ENCODE data around the gene BLVRB.
"Not testable (repeated sequence)": the region's sequence is repeated elsewhere in the genome, so short reads cannot be mapped to it uniquely, and the experiment has no call there.

Gene BLVRB

DNA sequence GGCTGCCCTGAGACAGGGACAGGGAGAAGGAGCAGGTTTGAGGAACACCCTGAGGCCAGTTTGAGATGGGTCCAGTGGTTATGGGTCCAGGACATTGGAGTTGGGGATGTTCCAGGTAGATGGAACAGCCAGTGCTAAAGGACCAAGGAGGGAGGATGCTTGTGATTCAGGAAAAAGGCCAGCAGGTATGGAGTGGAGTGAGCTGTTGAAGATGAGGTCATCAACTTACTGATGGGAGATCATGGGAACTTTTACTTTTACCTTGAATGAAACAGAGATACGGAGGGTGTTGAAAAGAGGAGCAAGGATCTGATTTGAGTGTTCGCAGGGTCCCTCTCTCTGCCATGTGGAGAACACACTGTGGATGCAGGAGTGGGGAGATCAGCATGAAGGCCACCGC is 26.7 kb upstream of the BLVRB start:
- ChIA-PET POLR2A (no interaction called here), CTCF (interaction anchor here (1.2 to 1.5 kb wide), 2 partner anchors 10 to 31 kb away, joined by 3 read pairs; no protein-coding TSS in a partner anchor)
- TF ChIP-seq, protein P1, sequence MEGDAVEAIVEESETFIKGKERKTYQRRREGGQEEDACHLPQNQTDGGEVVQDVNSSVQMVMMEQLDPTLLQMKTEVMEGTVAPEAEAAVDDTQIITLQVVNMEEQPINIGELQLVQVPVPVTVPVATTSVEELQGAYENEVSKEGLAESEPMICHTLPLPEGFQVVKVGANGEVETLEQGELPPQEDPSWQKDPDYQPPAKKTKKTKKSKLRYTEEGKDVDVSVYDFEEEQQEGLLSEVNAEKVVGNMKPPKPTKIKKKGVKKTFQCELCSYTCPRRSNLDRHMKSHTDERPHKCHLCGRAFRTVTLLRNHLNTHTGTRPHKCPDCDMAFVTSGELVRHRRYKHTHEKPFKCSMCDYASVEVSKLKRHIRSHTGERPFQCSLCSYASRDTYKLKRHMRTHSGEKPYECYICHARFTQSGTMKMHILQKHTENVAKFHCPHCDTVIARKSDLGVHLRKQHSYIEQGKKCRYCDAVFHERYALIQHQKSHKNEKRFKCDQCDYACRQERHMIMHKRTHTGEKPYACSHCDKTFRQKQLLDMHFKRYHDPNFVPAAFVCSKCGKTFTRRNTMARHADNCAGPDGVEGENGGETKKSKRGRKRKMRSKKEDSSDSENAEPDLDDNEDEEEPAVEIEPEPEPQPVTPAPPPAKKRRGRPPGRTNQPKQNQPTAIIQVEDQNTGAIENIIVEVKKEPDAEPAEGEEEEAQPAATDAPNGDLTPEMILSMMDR (IDR thresholded peaks at IDR 0.05; ENCODE audit: control extremely low read depth, extremely low read depth, low read depth, missing control alignments) = no peak
- DNase-seq (ENCODE audit: extremely low spot score) = no peak

DNA sequence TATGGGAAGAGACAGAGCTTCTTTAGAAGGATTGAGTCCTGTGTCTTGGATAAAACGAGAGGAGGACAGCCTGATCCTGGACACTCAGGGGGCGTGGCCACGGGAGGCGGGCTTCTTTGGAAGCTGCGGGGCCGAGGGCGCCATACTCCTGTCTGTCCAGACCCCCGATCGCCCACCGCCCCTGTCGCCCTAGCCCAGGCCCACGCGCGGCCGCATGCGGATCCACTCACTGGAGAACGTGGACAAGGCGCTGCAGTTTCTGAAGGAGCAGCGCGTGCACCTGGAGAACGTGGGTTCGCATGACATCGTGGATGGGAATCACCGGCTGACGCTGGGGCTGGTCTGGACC is 24.3 kb upstream of the BLVRB start:
- POLR2A ChIA-PET = no interaction called here
- CTCF ChIA-PET = interaction anchor here (1.0 kb wide), 1 partner anchor 11 kb away, joined by 5 read pairs; no protein-coding TSS in a partner anchor
- no peak for DNase-seq (ENCODE audit: extremely low spot score)
- TF ChIP-seq, protein P1 (IDR thresholded peaks at IDR 0.05; ENCODE audit: control extremely low read depth, extremely low read depth, low read depth, missing control alignments) = no peak

DNA sequence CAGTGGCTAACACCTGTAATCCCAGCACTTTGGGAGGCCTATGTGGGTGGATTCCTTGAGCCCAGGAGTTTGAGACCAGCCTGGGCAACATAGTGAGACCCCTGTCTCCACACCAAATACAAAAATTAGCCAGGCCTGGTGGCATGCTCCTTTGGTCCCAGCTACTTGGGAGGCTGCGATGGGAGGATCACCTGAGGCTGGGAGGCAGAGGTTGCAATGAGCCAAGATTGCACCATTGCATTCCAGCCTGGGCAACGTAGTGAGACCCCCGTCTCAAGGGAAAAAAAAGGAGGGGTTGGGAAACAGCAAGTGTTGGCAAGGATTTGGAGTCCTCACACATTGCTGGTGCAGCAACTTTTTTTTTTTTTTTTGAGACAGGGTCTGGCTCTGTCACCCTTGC is 20.5 kb upstream of the BLVRB start:
- CTCF ChIA-PET = interaction anchor here (1.4 kb wide), 1 partner anchor 24 kb away, joined by 3 read pairs; no protein-coding TSS in a partner anchor

DNA sequence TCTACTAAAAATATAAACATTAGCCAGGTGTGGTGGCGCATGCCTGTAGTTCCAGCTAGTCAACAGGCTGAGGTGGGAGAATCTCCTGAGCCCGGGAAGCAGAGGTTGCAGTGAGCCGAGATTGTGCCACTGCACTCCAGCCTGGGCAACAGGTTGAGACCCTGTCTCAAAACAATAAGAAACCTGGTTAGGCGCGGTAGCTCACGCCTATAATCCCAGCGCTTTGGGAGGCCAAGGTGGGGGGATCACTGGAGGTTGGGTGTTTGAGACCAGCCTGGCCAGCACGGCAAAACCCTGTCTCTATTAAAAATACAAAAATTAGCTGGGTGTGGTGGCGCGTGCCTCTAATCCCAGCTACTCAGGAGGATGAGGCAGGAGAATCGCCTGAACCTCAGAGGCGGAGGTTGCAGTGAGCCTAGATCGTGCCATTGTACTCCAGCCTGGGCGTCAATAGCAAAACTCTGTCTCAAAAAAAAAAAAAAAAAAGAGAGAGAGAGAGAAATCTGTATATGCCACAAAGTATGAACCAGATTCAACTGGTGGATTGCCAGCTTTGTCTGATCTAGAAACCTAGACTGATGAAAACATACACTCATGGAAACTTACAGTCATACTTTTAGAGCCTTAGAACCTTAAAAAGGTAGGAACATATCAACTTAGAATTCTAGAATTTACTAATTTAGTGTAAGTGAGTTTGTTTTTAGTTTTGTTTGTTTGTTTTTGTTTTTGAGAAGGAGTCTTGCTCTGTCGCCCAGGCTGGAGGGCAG is 10.5 kb upstream of the BLVRB start:
- ChIA-PET POLR2A (interaction anchor here (0.6 kb wide), 2 partner anchors 554 to 853 kb away, joined by 3 to 6 read pairs; no protein-coding TSS in a partner anchor), CTCF (interaction anchor here (1.4 to 4.1 kb wide), 2 partner anchors 11 to 145 kb away, joined by 3 to 26 read pairs; partner anchors contain the start of gene BLVRB)
- DNase-seq (ENCODE audit: extremely low spot score) = not testable (repeated sequence)

More for the DNA sequence above, 20.5 kb upstream of the BLVRB start:
- DNase-seq (ENCODE audit: extremely low spot score) = no peak
- TF ChIP-seq, protein P1 (IDR thresholded peaks at IDR 0.05; ENCODE audit: control extremely low read depth, extremely low read depth, low read depth, missing control alignments) = no peak
- POLR2A ChIA-PET = no interaction called here

DNA sequence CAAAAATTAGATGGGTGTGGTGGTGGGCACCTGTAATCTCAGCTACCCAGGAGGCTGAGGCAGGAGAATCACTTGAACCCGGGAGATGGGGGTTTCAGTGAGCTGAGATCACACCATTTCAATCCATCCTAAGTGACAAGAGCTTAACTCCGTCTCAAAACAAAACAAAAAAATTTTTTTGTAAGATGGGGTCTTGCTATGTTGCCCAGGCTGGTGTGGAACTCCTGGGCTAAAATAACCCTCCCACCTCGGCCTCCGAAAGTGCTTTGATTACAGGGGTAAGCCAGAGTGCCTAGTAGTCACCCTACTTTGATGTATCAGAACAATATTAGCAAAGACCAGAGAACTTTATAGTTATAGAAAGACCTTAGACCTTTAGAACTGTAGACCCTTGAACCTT is 9.2 kb upstream of the BLVRB start:
- ChIA-PET POLR2A (no interaction called here), CTCF (interaction anchor here (4.1 kb wide), 1 partner anchor 10 kb away, joined by 26 read pairs; the partner anchor contains the start of gene BLVRB)
- no peak for DNase-seq (ENCODE audit: extremely low spot score)
- TF ChIP-seq, protein P1 (IDR thresholded peaks at IDR 0.05; ENCODE audit: control extremely low read depth, extremely low read depth, low read depth, missing control alignments) = no peak

DNA sequence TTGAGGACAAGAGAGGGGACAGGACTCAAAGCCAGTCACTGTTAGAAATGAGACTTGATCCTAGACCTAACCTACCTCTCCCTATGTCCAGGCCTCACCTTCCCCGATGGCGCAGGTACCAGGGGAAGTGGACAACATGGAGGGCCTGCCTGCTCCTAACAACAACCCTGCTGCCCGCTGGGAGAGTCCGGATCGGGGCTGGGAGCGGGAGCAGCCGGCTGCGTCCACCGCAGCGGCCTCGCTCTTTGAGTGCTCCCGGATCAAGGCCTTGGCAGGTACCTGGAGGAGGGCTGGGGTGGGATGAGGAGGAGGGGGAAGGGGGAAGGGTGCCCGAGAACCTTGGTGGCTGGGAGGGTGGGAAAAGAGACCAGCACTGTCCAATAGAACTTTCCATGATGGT is 7.0 kb upstream of the BLVRB start:
- DNase-seq (ENCODE audit: extremely low spot score) = no peak
- ChIA-PET CTCF (no interaction called here), POLR2A (no interaction called here)
- TF ChIP-seq, protein P1 (IDR thresholded peaks at IDR 0.05; ENCODE audit: control extremely low read depth, extremely low read depth, low read depth, missing control alignments) = no peak

DNA sequence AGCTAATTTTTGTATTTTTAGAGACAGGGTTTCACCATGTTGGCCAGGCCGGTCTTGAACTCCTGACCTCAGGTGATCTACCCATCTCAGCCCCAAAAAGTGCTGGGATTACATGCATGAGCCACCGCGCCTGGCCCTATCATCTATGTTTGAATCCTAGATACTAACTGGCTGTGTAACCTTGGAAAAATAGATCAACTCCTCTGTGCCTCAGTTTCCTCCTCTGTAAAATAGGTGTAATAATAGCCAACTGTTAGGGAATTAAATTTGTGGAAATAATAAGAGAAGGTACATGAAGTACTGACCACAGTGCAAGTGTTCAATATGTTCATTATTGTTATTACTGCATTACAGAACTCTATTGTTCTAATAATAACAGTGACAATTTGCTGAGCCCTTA is 5.6 kb upstream of the BLVRB start:
- POLR2A ChIA-PET = no interaction called here
- CTCF ChIA-PET = no interaction called here

More for the DNA sequence above, 5.6 kb upstream of the BLVRB start:
- TF ChIP-seq, protein P1 (IDR thresholded peaks at IDR 0.05; ENCODE audit: control extremely low read depth, extremely low read depth, low read depth, missing control alignments) = no peak
- no peak for DNase-seq (ENCODE audit: extremely low spot score)
